ENCODE measurements around the gene HRH1. TPM values are rescaled to one million over a fixed set of nuclear protein-coding genes. Genes with fewer than 3 reads are reported as not detected.
"Not testable (repeated sequence)": the region's sequence is repeated elsewhere in the genome, so short reads cannot be mapped to it uniquely, and the experiment has no call there.

Gene HRH1
- total RNA-seq, 2 experiments from 2014 or later, result 0.15 to 0.16 TPM

GRCh38 chr3:11248596-11248995, 94.3 kb downstream of the HRH1 start:
- peaks cover 13% of the 10 kb centered on the region for H3K4me1 Mint-ChIP-seq
- ATAC-seq, result no peak
- CTCF ChIA-PET, result interaction anchor here (0.9 to 1.5 kb wide), 2 partner anchors 12 to 86 kb away, joined by 3 to 5 read pairs; no protein-coding TSS in a partner anchor
- peaks cover under 1% of the 10 kb centered on the region for H3K36me3 Mint-ChIP-seq
- DNase-seq, result no peak
- H3K4me3 Mint-ChIP-seq, result no peak overlapping the region
- H3K9me3 Mint-ChIP-seq (ENCODE audit: low read depth), result no peaks in the 10 kb centered on the region
- H3K27me3 Mint-ChIP-seq, result peaks cover 6% of the 10 kb centered on the region
- H3K27ac Mint-ChIP-seq, result no peak overlapping the region

GRCh38 chr3:11250902-11251806, 96.9 kb downstream of the HRH1 start:
- peak overlapping the region; percentile 28 for H3K27ac Mint-ChIP-seq

GRCh38 chr3:11251807-11252176, 97.5 kb downstream of the HRH1 start:
- peaks cover 10% of the 10 kb centered on the region for H3K27me3 Mint-ChIP-seq
- no peaks in the 10 kb centered on the region for H3K36me3 Mint-ChIP-seq
- no peaks in the 10 kb centered on the region for H3K9me3 Mint-ChIP-seq (ENCODE audit: low read depth)
- H3K4me3 Mint-ChIP-seq, result no peak overlapping the region
- CTCF ChIA-PET, result interaction anchor here (1.2 kb wide), 1 partner anchor 12 kb away, joined by 3 read pairs; no protein-coding TSS in a partner anchor
- DNase-seq, result no peak
- peaks cover 13% of the 10 kb centered on the region for H3K4me1 Mint-ChIP-seq
- no peak for ATAC-seq
- H3K27ac Mint-ChIP-seq, result peak overlapping the region; percentile 28

More at GRCh38 chr3:11250902-11251806, 96.9 kb downstream of the HRH1 start:
- DNase-seq (no peak), ATAC-seq (no peak)
- peaks cover 13% of the 10 kb centered on the region for H3K4me1 Mint-ChIP-seq
- peaks cover 10% of the 10 kb centered on the region for H3K27me3 Mint-ChIP-seq
- no peaks in the 10 kb centered on the region for H3K9me3 Mint-ChIP-seq (ENCODE audit: low read depth)
- CTCF ChIA-PET, result interaction anchor here (0.9 kb wide), 1 partner anchor 84 kb away, joined by 3 read pairs; no protein-coding TSS in a partner anchor
- no peaks in the 10 kb centered on the region for H3K36me3 Mint-ChIP-seq
- no peak overlapping the region for H3K4me3 Mint-ChIP-seq

- H3K9me3 Mint-ChIP-seq (ENCODE audit: low read depth), result no peaks in the 10 kb centered on the region
- H3K4me3 Mint-ChIP-seq, result no peak overlapping the region
- CTCF ChIA-PET, result interaction anchor here (1.2 kb wide), 1 partner anchor 18 kb away, joined by 3 read pairs; no protein-coding TSS in a partner anchor
Observed at GRCh38 chr3:11254876-11255275, 100.6 kb downstream of the HRH1 start.

GRCh38 chr3:11255537-11255936, 101.2 kb downstream of the HRH1 start:
- not testable (repeated sequence) for H3K27ac Mint-ChIP-seq; H3K36me3 Mint-ChIP-seq; ATAC-seq; DNase-seq; H3K9me3 Mint-ChIP-seq (ENCODE audit: low read depth); H3K4me3 Mint-ChIP-seq
- CTCF ChIA-PET, result interaction anchor here (1.0 kb wide), 1 partner anchor 34 kb away, joined by 3 read pairs; no protein-coding TSS in a partner anchor
- H3K4me1 Mint-ChIP-seq, result peaks cover 13% of the 10 kb centered on the region
- H3K27me3 Mint-ChIP-seq, result peaks cover 10% of the 10 kb centered on the region

More at GRCh38 chr3:11254876-11255275, 100.6 kb downstream of the HRH1 start:
- ATAC-seq, result no peak
- DNase-seq, result no peak
- H3K27ac Mint-ChIP-seq, result no peak overlapping the region
- peaks cover 10% of the 10 kb centered on the region for H3K27me3 Mint-ChIP-seq
- H3K36me3 Mint-ChIP-seq, result no peaks in the 10 kb centered on the region
- H3K4me1 Mint-ChIP-seq, result peaks cover 13% of the 10 kb centered on the region

GRCh38 chr3:11258958-11259357, 104.7 kb downstream of the HRH1 start:
- DNase-seq, result no peak
- no peaks in the 10 kb centered on the region for H3K4me1 Mint-ChIP-seq
- H3K9me3 Mint-ChIP-seq (ENCODE audit: low read depth), result no peaks in the 10 kb centered on the region
- peaks cover 25% of the 10 kb centered on the region for H3K27me3 Mint-ChIP-seq
- H3K36me3 Mint-ChIP-seq, result no peaks in the 10 kb centered on the region
- CTCF ChIA-PET, result interaction anchor here (1.2 kb wide), 1 partner anchor 76 kb away, joined by 6 read pairs; no protein-coding TSS in a partner anchor
- H3K4me3 Mint-ChIP-seq, result no peak overlapping the region
- ATAC-seq, result no peak
- H3K27ac Mint-ChIP-seq, result no peak overlapping the region

GRCh38 chr3:11260460-11260859, 106.2 kb downstream of the HRH1 start:
- DNase-seq, result no peak
- no peaks in the 10 kb centered on the region for H3K4me1 Mint-ChIP-seq
- peaks cover 34% of the 10 kb centered on the region for H3K27me3 Mint-ChIP-seq
- no peaks in the 10 kb centered on the region for H3K36me3 Mint-ChIP-seq
- CTCF ChIA-PET, result interaction anchor here (0.9 to 1.3 kb wide), 2 partner anchors 73 to 76 kb away, joined by 3 to 4 read pairs; no protein-coding TSS in a partner anchor
- no peak overlapping the region for H3K27ac Mint-ChIP-seq
- H3K9me3 Mint-ChIP-seq (ENCODE audit: low read depth), result no peaks in the 10 kb centered on the region
- no peak overlapping the region for H3K4me3 Mint-ChIP-seq
- ATAC-seq, result no peak

GRCh38 chr3:11269007-11269406, 114.7 kb downstream of the HRH1 start:
- H3K4me1 Mint-ChIP-seq, result peaks cover 23% of the 10 kb centered on the region
- H3K9me3 Mint-ChIP-seq (ENCODE audit: low read depth), result no peaks in the 10 kb centered on the region
- H3K36me3 Mint-ChIP-seq, result no peaks in the 10 kb centered on the region
- CTCF ChIA-PET, result interaction anchor here (0.7 kb wide), 2 partner anchors 23 to 381 kb away, joined by 3 to 4 read pairs; no protein-coding TSS in a partner anchor
- H3K27me3 Mint-ChIP-seq, result peaks cover 12% of the 10 kb centered on the region
- H3K27ac Mint-ChIP-seq, result no peak overlapping the region
- ATAC-seq, result no peak
- H3K4me3 Mint-ChIP-seq, result no peak overlapping the region
- no peak for DNase-seq

GRCh38 chr3:11271986-11272904, 118.0 kb downstream of the HRH1 start, which contains the start of gene ATG7:
Gene ATG7 (plus strand): TSS chr3:11272397. CDS start chr3:11298696, 26,299 bp downstream.
- Mint-ChIP-seq H3K27me3 (peaks cover 2% of the 10 kb centered on the region), H3K9me3 (ENCODE audit: low read depth) (no peaks in the 10 kb centered on the region), H3K36me3 (peaks cover 25% of the 10 kb centered on the region), H3K4me1 (peaks cover 47% of the 10 kb centered on the region), H3K27ac (peak within 1 kb of the TSS; percentile 88), H3K4me3 (peak within 1 kb of the TSS; percentile 87)
- CTCF ChIA-PET, result interaction anchor here (0.6 to 3.5 kb wide), 7 partner anchors 11 to 1305 kb away, joined by 3 to 35 read pairs (median 5); no protein-coding TSS in a partner anchor
- DNase-seq (peak; percentile 97), ATAC-seq (peak; percentile 98)

- Mint-ChIP-seq H3K9me3 (ENCODE audit: low read depth) (no peaks in the 10 kb centered on the region), H3K36me3 (peaks cover 31% of the 10 kb centered on the region), H3K27ac (peak overlapping the region; percentile 88), H3K27me3 (no peaks in the 10 kb centered on the region), H3K4me3 (peak overlapping the region; percentile 87), H3K4me1 (peaks cover 50% of the 10 kb centered on the region)
- CTCF ChIA-PET, result interaction anchor here (0.6 to 3.5 kb wide), 7 partner anchors 12 to 1304 kb away, joined by 3 to 35 read pairs (median 5); no protein-coding TSS in a partner anchor
- DNase-seq (no peak), ATAC-seq (no peak)
Observed at GRCh38 chr3:11272906-11273574, 118.7 kb downstream of the HRH1 start.

GRCh38 chr3:11273891-11274291, 119.6 kb downstream of the HRH1 start:
- CTCF ChIA-PET, result interaction anchor here (1.2 to 3.5 kb wide), 3 partner anchors 9 to 37 kb away, joined by 3 to 35 read pairs (median 3); no protein-coding TSS in a partner anchor
- H3K27me3 Mint-ChIP-seq, result no peaks in the 10 kb centered on the region
- H3K36me3 Mint-ChIP-seq, result peaks cover 31% of the 10 kb centered on the region
- H3K4me3 Mint-ChIP-seq, result peak overlapping the region; percentile 87
- H3K27ac Mint-ChIP-seq, result no peak overlapping the region
- peaks cover 56% of the 10 kb centered on the region for H3K4me1 Mint-ChIP-seq
- H3K9me3 Mint-ChIP-seq (ENCODE audit: low read depth), result no peaks in the 10 kb centered on the region
- DNase-seq (no peak), ATAC-seq (no peak)

GRCh38 chr3:11274566-11275142, 120.4 kb downstream of the HRH1 start:
- no peak overlapping the region for H3K27ac Mint-ChIP-seq
- DNase-seq, result no peak
- CTCF ChIA-PET, result interaction anchor here (1.5 to 3.5 kb wide), 2 partner anchors 8 to 15 kb away, joined by 3 to 35 read pairs; no protein-coding TSS in a partner anchor
- H3K4me1 Mint-ChIP-seq, result peaks cover 57% of the 10 kb centered on the region
- H3K9me3 Mint-ChIP-seq (ENCODE audit: low read depth), result no peaks in the 10 kb centered on the region
- peaks cover 32% of the 10 kb centered on the region for H3K36me3 Mint-ChIP-seq
- no peak overlapping the region for H3K4me3 Mint-ChIP-seq
- no peak for ATAC-seq
- H3K27me3 Mint-ChIP-seq, result no peaks in the 10 kb centered on the region

Data from activated CD8-positive, alpha-beta memory T cell treated with anti-CD3 and anti-CD28 coated beads, Interleukin-2, amount 10 ng/mL, durations not matched to agents 7 days and 5 days (primary cell).